H9 (cell line): ENCODE results near the gene MILR1. TPM values are rescaled to one million over a fixed set of nuclear protein-coding genes. Genes with fewer than 3 reads are reported as not detected.

Source experiments
- DNase-seq: peaks from one replicate; pipeline ENCODE4 v3.0.0-alpha.2; 2017
- H2AFZ ChIP-seq: one replicate; pipeline ENCODE4 v1.6.1; 2013; ENCODE audit warnings: mild to moderate bottlenecking, low read length, control low read depth, moderate library complexity
- H2AK5ac ChIP-seq: 2 replicates; pipeline ENCODE4 v1.6.1; 2013; ENCODE audit warnings: low read length, control low read depth, mixed read lengths; ENCODE audit not compliant: insufficient read length
- H2BK120ac ChIP-seq: one replicate; pipeline ENCODE4 v1.6.1; 2013; ENCODE audit warnings: low read depth, mild to moderate bottlenecking, low read length, control low read depth, inconsistent platforms; ENCODE audit not compliant: poor library complexity, severe bottlenecking
- H2BK12ac ChIP-seq: 2 replicates; pipeline ENCODE4 v1.6.1; 2013; ENCODE audit warnings: low read length, control low read depth, mixed read lengths, low read depth; ENCODE audit not compliant: insufficient read length
- H2BK15ac ChIP-seq: 2 replicates; pipeline ENCODE4 v1.6.1; 2013; ENCODE audit warnings: low read depth, low read length, control low read depth
- H2BK20ac ChIP-seq: one replicate; pipeline ENCODE4 v1.6.1; 2013; ENCODE audit warnings: low read depth, mild to moderate bottlenecking, low read length, control low read depth, inconsistent platforms; ENCODE audit not compliant: poor library complexity, severe bottlenecking
- H2BK5ac ChIP-seq: 2 replicates; pipeline ENCODE4 v1.6.1; 2013; ENCODE audit warnings: low read length, control low read depth, mixed read lengths; ENCODE audit not compliant: insufficient read length
- H3K14ac ChIP-seq: 2 replicates; pipeline ENCODE4 v1.6.1; 2013; ENCODE audit warnings: low read length, control low read depth; ENCODE audit not compliant: insufficient read depth
- H3K18ac ChIP-seq: 2 replicates; pipeline ENCODE4 v1.6.1; 2013; ENCODE audit warnings: low read depth, mild to moderate bottlenecking, mixed read lengths, low read length, control low read depth; ENCODE audit not compliant: insufficient read length
- H3K23ac ChIP-seq: 2 replicates; pipeline ENCODE4 v1.6.1; 2013; ENCODE audit warnings: low read length, control low read depth, mixed read lengths, low read depth; ENCODE audit not compliant: insufficient read length
- H3K23me2 ChIP-seq: 2 replicates; pipeline ENCODE4 v1.6.1; 2013; ENCODE audit warnings: low read depth, mild to moderate bottlenecking, mixed read lengths, low read length, control low read depth; ENCODE audit not compliant: insufficient read length, poor library complexity, severe bottlenecking
- H3K27ac ChIP-seq: 2 replicates; pipeline ENCODE4 v1.5.1; 2013; ENCODE audit warnings: low read length, control low read depth, mixed read lengths, low read depth; ENCODE audit not compliant: insufficient read length
- H3K27me3 ChIP-seq: 2 replicates; pipeline ENCODE4 v1.6.1; 2013; ENCODE audit warnings: low read length, control low read depth, inconsistent platforms; ENCODE audit not compliant: insufficient read depth
- H3K4ac ChIP-seq: 2 replicates; pipeline ENCODE4 v1.6.1; 2013; ENCODE audit warnings: low read depth, mild to moderate bottlenecking, control low read depth, inconsistent platforms, low read length, moderate library complexity
- H3K4me1 ChIP-seq: 2 replicates; pipeline ENCODE4 v1.6.1; 2013; ENCODE audit warnings: low read length, control low read depth, inconsistent platforms; ENCODE audit not compliant: insufficient read depth
- H3K4me2 ChIP-seq: 2 replicates; pipeline ENCODE4 v1.6.1; 2013; ENCODE audit warnings: low read length, control low read depth, mixed read lengths; ENCODE audit not compliant: insufficient read length, insufficient read depth
- H3K56ac ChIP-seq: 2 replicates; pipeline ENCODE4 v1.6.1; 2013; ENCODE audit warnings: low read depth, mild to moderate bottlenecking, mixed read lengths, low read length, control low read depth; ENCODE audit not compliant: insufficient read length
- H3K79me1 ChIP-seq: 2 replicates; pipeline ENCODE4 v1.6.1; 2013; ENCODE audit warnings: low read depth, mild to moderate bottlenecking, moderate library complexity, low read length, control low read depth, inconsistent platforms; ENCODE audit not compliant: insufficient read depth, poor library complexity, severe bottlenecking
- H3K79me2 ChIP-seq: 2 replicates; pipeline ENCODE4 v1.6.1; 2013; ENCODE audit warnings: low read length, control low read depth, inconsistent platforms; ENCODE audit not compliant: insufficient read depth
- H3K9ac ChIP-seq: 2 replicates; pipeline ENCODE4 v1.6.1; 2013; ENCODE audit warnings: low read length, control low read depth, mixed read lengths; ENCODE audit not compliant: insufficient read length; ENCODE audit errors: extremely low read depth
- H3K9me3 ChIP-seq: one replicate; pipeline ENCODE4 v1.6.1; 2013; ENCODE audit warnings: low read depth, low read length, inconsistent platforms; ENCODE audit not compliant: control insufficient read depth
- H3T11ph ChIP-seq: one replicate; pipeline ENCODE4 v1.6.1; 2013; ENCODE audit warnings: mild to moderate bottlenecking, low read length, control low read depth, inconsistent platforms
- H4K20me1 ChIP-seq: one replicate; pipeline ENCODE4 v1.6.1; 2013; ENCODE audit not compliant: control insufficient read depth, insufficient read length, insufficient read depth
- H4K5ac ChIP-seq: 2 replicates; pipeline ENCODE4 v1.6.1; 2013; ENCODE audit warnings: low read depth, mild to moderate bottlenecking, mixed read lengths, low read length, control low read depth; ENCODE audit not compliant: insufficient read length
- H4K8ac ChIP-seq: replicated peaks from 2 replicates; pipeline ENCODE4 v1.6.1; 2013; ENCODE audit warnings: low read length, control low read depth, mixed read lengths, low read depth; ENCODE audit not compliant: insufficient read length
- H4K91ac ChIP-seq: 2 replicates; pipeline ENCODE4 v1.6.1; 2013; ENCODE audit warnings: low read depth, mild to moderate bottlenecking, moderate library complexity, mixed read lengths, low read length, control low read depth; ENCODE audit not compliant: insufficient read length
- H3K27ac Mint-ChIP-seq, 3 experiments: 2 replicates in 2 of 3; 3 replicates in 1 of 3; pipeline ENCODE4 v1.8.0; 2020 to 2021; ENCODE audit warnings: mixed read lengths in 3 of 3, mild to moderate bottlenecking in 1 of 3, moderate library complexity in 1 of 3
- H3K27me3 Mint-ChIP-seq: 2 replicates; pipeline ENCODE4 v1.8.0; 2021; ENCODE audit warnings: low read depth, mild to moderate bottlenecking, moderate library complexity, mixed read lengths
- H3K36me3 Mint-ChIP-seq, 3 experiments: 2 replicates in 2 of 3; 3 replicates in 1 of 3; pipeline ENCODE4 v1.8.0; 2020 to 2021; ENCODE audit warnings: low read depth in 3 of 3, mixed read lengths in 3 of 3; ENCODE audit not compliant: insufficient read depth in 1 of 3
- H3K4me1 Mint-ChIP-seq, 2 experiments: 2 replicates each; pipeline ENCODE4 v1.8.0; 2020; ENCODE audit warnings: mixed read lengths in 2 of 2
- H3K4me3 Mint-ChIP-seq, 2 experiments: 2 replicates in 1 of 2; 3 replicates in 1 of 2; pipeline ENCODE4 v1.8.0; 2020 to 2021; ENCODE audit warnings: mild to moderate bottlenecking in 2 of 2, mixed read lengths in 2 of 2, moderate library complexity in 1 of 2
- H3K9me3 Mint-ChIP-seq, 2 experiments: 2 replicates in 1 of 2; 3 replicates in 1 of 2; pipeline ENCODE4 v1.8.0; 2020; ENCODE audit warnings: mild to moderate bottlenecking in 2 of 2, mixed read lengths in 2 of 2, moderate library complexity in 1 of 2
- CTCF ChIP-seq: fragments of 200-600 bp; sonication (generic); conservative IDR thresholded peaks from 3 replicates; pipeline ENCODE4 v1.8.0; 2021; ENCODE audit warnings: antibody characterized with exemption, mild to moderate bottlenecking
- WGBS: extraction: QIAGEN DNeasy Blood & Tissue Kit; methylation state at CpG from one replicate; pipeline ENCODE4 v1.1.7; 2013; ENCODE audit warnings: missing lambda C conversion rate, low lambda C conversion rate, mixed read lengths; ENCODE audit not compliant: insufficient read length; ENCODE audit errors: extremely low coverage; 5-methylcytosine and 5-hydroxymethylcytosine counted together
- total RNA-seq: library from RNA; stranded (reverse); gene quantifications from 2 replicates; pipeline ENCODE4 v1.2.1, GENCODE V29; 2021

The MILR1 gene
- total RNA-seq, 1 experiment from 2014 or later = not detected

- no peak overlapping the region for H2AFZ ChIP-seq
- H3K9me3 ChIP-seq = no peaks in the 10 kb centered on the region
- H2AK5ac ChIP-seq = no peak overlapping the region
- no peaks in the 10 kb centered on the region; a peak in 1 of 5 replicates for H3K9me3 Mint-ChIP-seq
- H3K36me3 Mint-ChIP-seq = no peaks in the 10 kb centered on the region
- H3K4me1 ChIP-seq = peaks cover 2% of the 10 kb centered on the region; the same call in 1 of the 2 replicates
- no peak overlapping the region for H3K18ac ChIP-seq
- no peak overlapping the region for H3K56ac ChIP-seq
- no peak overlapping the region for H2BK20ac ChIP-seq
- H3K27me3 Mint-ChIP-seq = no peaks in the 10 kb centered on the region
- no peak overlapping the region for H3K27ac ChIP-seq
- no CpG with 5 or more reads among the region's 2 CpGs for WGBS
- H3K23ac ChIP-seq = no peak overlapping the region
- no peaks in the 10 kb centered on the region for H3K79me2 ChIP-seq
- peaks cover 33 to 36% of the 10 kb centered on the region in 2 experiments for H3K4me1 Mint-ChIP-seq
- TF ChIP-seq CTCF = no peak
- no peak overlapping the region for H3K14ac ChIP-seq
- no peak overlapping the region for H2BK15ac ChIP-seq
- H3K4me3 Mint-ChIP-seq = peak overlapping the region in 1 of 2 experiments; percentile 74; a peak in 2 of 5 replicates
- H4K8ac ChIP-seq = no peak overlapping the region
- no peak overlapping the region for H3K4ac ChIP-seq
- H2BK120ac ChIP-seq = no peak overlapping the region
- H2BK5ac ChIP-seq = no peak overlapping the region
- H3K27ac Mint-ChIP-seq = peak overlapping the region; percentile 82 to 99 (median 99); a peak in 6 of 7 replicates
- no peak overlapping the region for H2BK12ac ChIP-seq
- no peak overlapping the region for H4K5ac ChIP-seq
- H4K91ac ChIP-seq = no peak overlapping the region
- no peak for DNase-seq
- H4K20me1 ChIP-seq = no peaks in the 10 kb centered on the region
- H3K27me3 ChIP-seq = no peaks in the 10 kb centered on the region
- no peak overlapping the region for H3T11ph ChIP-seq
- no peak overlapping the region for H3K9ac ChIP-seq
- no peaks in the 10 kb centered on the region for H3K23me2 ChIP-seq
- no peaks in the 10 kb centered on the region for H3K79me1 ChIP-seq
- H3K4me2 ChIP-seq = no peak overlapping the region
Observed at GRCh38 chr17:64412944-64413381, 36.0 kb upstream of the MILR1 start.
